ENCODE results near the gene SRPK3.

SRPK3 gene

DNA sequence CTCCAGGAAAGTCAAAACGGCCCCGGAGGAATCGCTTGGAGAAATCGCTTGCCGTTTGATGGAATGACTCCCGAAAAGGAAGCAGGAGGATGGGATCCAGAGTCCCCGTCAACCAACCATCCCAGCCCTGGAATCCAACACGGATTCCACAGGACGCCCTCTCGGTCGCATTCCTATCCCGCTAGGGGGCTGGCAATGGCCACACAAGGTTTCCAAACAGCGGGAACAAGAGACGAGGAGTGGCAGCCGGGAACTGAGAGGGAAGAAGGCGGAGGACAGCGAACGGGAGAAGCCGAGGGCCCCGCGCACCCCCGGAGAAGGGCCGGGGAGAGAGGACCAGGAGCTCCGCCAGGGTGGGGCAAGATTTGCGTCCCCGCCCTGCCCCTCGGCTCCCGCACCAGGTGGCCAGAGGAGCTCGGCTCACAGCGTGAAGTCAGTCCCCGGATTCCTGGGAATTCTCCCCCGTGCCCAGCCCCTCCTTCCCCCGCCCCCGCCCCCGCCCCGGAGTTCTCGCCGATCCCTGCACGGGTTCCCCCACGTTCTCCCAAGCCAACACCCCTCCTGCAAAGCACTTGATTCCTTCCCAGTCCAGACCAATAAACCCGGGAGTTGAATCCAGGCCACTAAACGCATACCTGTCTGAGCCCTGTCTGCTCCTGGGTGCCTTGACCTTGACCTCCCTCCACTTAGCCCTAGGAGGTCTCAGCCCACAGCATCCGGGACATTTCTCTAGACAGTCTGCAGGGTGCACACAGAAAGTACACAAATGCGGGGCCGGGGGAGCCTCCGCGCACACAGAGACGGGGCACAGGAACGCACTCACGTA, 48.1 kb downstream of the SRPK3 start:
- H3K4me3 ChIP-seq (ENCODE audit: low read depth, low read length): peak overlapping the region; percentile 65

DNA sequence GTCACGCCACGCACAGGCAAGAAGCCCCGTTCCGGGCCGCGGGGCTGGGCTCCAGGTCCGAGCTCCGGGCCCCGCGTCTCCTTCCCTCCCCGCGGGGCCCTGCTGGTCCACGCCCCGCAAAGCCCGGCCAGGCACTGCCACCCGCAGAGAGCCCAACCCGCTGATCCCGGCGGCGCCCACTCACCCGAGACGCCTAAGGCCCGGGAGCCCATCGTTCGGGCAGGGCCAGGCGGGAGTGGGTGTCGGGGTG, 48.6 kb downstream of the SRPK3 start:
- peak overlapping the region; percentile 65 for H3K4me3 ChIP-seq (ENCODE audit: low read depth, low read length)

GRCh38 chrX:153829799-153830639, 49.2 kb downstream of the SRPK3 start, which contains the start of gene PDZD4:
PDZD4 (minus strand) TSS chrX:153830544; CDS start chrX:153830298, 246 bp downstream.
- peak within 1 kb of the TSS; percentile 65 for H3K4me3 ChIP-seq (ENCODE audit: low read depth, low read length)

DNA sequence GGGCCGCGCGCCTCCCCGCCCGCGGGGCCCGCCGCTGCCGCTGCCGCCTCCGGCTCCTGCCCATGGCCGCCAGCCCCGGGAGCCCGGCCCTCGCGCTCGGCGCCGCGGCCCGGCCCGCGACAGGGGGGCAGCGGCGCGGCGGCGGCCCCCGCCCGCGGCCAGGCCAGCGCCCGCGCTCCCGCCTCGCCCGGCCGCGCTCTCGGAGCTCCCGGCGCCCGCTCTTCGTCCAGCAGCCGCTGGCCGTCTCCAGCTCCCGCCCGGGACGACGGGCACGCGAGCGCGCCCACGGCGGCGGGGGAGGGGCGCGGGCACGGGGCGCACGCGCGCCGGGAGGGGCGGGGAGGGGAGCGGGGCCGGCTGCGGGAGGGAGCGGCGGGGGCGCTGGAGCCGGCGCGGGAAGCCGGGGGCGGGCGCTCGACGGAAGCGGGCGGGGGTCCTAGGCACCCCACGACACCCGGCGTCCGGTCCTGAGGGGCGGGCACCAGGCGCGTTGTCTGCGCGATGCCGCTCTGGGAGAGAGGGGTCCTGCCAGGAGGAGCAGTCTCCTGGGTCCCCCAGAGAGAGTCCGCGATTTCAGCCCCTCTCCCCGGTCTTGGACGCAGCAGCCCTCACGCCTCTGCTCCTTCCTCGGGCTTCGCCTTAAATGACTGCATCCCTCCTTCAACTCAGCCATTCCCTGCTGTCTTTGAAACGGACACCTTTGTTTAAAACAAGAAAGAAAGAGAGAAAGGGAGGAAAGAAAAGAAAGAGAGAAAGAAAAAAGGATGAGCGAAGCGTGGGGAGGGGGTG, 50.0 kb downstream of the SRPK3 start:
- H3K4me3 ChIP-seq (ENCODE audit: low read depth, low read length): peak overlapping the region; percentile 17

DNA sequence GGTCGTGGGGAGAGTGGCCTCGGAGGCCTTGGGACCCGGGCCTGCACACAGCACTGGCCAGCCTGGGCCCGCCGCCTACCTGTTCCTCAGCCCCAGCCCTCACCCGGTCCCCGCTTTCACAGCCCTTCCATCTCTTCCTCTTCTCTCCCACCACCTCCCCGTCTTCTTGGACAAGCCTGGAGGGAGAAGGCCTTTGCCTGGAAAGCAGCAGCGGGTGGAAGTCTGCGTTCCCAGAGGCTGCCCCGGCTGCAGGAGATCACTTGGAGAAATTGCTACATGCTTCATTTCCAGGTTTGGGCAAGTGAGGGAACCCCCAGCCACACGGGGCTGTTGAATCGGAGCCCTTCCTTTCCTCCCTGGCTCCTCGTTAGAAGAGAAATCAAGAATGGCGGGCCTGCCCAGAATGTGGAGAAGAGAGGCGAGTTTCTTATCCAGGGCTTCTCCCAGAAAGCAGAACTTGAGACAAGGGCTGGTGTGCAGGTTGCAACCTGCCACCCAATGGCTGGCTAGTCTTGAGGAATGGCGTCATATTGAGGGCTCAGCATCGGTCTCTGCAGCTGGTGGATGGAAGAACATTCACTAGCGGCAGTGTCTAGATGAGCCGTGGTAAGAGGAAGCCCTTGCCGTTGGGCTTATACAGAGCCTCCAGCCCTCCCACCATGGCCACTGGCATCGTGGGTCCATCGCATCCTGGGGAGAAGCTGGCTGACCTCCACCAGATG, 50.7 kb downstream of the SRPK3 start:
- H3K4me3 ChIP-seq (ENCODE audit: low read depth, low read length): no peak overlapping the region

- no peak overlapping the region for H3K4me3 ChIP-seq (ENCODE audit: low read depth, low read length)
Observed at GRCh38 chrX:153832728-153833127, 51.9 kb downstream of the SRPK3 start.

Data from iPS-11a (cell line).